ENCODE measurements around the gene BAIAP2.

The BAIAP2 gene

DNA sequence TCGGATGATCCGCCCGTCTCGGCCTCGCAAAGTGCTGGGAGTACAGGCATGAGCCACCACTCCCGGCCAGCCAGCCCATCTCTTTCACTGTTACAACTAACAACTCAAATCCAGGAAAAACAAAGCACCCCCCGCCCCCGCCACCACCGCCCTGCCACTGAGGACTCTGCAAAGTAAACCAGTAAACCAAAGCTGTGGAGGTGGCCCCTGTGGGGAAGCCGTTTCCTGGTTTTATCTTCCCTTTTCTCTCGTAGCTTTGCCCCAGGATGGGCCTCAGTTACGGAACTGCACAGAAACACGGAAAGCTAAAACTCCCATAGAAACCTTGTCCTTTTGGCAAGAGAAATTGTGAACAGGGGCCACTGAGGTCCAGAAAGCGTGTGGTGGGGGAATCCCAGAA, 25.8 kb upstream of the BAIAP2 start:
- no peak for DNase-seq (ENCODE audit: low spot score)
- in situ Hi-C loops (cut with MboI; ENCODE audit: low sequenced_read_pairs, unreplicated experiment): no loop called here
- TF ChIP-seq, protein P1, sequence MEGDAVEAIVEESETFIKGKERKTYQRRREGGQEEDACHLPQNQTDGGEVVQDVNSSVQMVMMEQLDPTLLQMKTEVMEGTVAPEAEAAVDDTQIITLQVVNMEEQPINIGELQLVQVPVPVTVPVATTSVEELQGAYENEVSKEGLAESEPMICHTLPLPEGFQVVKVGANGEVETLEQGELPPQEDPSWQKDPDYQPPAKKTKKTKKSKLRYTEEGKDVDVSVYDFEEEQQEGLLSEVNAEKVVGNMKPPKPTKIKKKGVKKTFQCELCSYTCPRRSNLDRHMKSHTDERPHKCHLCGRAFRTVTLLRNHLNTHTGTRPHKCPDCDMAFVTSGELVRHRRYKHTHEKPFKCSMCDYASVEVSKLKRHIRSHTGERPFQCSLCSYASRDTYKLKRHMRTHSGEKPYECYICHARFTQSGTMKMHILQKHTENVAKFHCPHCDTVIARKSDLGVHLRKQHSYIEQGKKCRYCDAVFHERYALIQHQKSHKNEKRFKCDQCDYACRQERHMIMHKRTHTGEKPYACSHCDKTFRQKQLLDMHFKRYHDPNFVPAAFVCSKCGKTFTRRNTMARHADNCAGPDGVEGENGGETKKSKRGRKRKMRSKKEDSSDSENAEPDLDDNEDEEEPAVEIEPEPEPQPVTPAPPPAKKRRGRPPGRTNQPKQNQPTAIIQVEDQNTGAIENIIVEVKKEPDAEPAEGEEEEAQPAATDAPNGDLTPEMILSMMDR (IDR thresholded peaks at IDR 0.05; ENCODE audit: borderline replicate concordance, control extremely low read depth, extremely low read depth, insufficient read depth, missing control alignments): no peak

DNA sequence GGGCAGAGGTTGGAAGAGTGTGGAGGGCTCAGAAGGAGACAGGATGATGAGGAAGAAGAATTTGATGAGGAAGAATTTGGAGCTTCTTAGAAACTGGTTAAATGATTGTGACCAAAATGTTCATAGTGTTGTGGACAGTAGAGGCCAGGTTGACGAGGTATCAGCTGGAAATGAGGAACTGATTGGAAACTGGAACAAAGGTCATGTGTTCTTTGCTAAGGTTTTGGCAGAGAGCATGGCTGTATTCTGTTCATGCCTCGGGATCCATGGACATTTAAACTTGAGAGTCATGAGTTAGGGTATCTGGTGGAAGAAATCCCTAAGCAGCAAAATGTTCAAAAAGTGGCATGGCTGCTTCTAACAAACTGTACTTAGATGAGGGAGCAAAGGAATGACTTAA, 24.0 kb upstream of the BAIAP2 start:
- TF ChIP-seq, protein P1 (IDR thresholded peaks at IDR 0.05; ENCODE audit: borderline replicate concordance, control extremely low read depth, extremely low read depth, insufficient read depth, missing control alignments): no peak
- in situ Hi-C loops (cut with MboI; ENCODE audit: low sequenced_read_pairs, unreplicated experiment): no loop called here
- DNase-seq (ENCODE audit: low spot score): no peak

DNA sequence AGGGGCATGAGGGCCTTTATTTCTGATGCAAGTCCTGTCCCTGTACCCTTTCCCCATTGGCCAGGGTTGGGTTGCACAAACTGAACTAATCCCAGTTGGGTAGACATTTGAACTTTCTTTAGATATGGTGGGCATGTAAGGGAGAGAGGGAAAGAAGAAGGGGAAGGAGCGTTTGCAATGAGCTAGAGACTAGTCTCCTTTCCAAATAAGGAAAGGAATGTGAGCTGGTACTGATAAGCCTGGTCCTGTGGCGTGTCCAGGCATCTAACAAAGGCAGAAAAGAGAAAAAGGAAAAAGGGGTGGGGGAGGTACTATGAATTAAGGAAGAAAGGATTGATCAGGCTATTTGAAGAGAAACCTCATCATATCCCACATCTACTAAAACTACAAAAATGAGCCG, 23.0 kb upstream of the BAIAP2 start:
- DNase-seq (ENCODE audit: low spot score): no peak
- in situ Hi-C loops (cut with MboI; ENCODE audit: low sequenced_read_pairs, unreplicated experiment): no loop called here
- TF ChIP-seq, protein P1 (IDR thresholded peaks at IDR 0.05; ENCODE audit: borderline replicate concordance, control extremely low read depth, extremely low read depth, insufficient read depth, missing control alignments): no peak

DNA sequence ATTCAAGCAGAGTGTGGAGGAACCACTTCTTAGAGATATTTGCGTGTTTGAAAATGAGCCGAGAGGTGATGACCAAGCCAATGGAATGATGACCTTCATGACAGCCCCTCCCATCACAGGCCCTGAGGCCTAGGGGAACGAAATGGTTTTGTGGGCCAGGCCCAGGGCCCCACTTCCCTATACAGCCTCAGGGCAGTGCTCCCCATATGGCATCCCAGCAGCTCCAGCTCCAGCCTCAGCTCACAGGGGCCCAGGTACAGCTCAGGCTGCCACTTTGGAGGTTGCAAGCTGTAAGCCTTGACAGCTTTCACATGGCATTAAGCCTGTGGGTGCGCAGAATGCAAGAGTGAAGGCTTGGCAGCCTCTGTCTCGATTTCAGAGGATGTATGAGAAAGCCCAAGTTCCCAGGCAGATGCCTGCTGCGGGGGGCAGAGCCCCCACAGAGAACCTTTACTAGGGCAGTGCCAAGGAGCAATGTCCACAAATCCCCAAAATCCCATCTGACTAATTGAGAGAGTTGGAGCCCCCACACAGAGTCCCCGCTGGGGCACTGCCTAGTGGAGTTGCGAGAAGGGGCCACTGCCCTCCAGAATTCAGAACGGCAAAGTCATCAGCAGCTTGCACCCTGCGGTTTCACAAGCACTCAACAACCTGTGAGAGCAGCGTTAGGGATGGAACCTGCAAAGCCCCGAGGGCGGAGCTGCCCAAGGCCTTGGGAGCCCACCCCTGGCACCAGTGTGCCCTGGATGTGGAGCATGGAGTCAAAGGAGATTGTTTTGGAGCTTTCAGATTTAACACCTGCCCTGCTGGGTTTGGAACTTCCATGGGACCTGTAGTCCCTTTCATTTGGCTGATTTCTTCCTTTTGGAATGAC, 22.1 kb upstream of the BAIAP2 start:
- in situ Hi-C loops (cut with MboI; ENCODE audit: low sequenced_read_pairs, unreplicated experiment): no loop called here
- no peak for DNase-seq (ENCODE audit: low spot score)
- TF ChIP-seq, protein P1 (IDR thresholded peaks at IDR 0.05; ENCODE audit: borderline replicate concordance, control extremely low read depth, extremely low read depth, insufficient read depth, missing control alignments): no peak

DNA sequence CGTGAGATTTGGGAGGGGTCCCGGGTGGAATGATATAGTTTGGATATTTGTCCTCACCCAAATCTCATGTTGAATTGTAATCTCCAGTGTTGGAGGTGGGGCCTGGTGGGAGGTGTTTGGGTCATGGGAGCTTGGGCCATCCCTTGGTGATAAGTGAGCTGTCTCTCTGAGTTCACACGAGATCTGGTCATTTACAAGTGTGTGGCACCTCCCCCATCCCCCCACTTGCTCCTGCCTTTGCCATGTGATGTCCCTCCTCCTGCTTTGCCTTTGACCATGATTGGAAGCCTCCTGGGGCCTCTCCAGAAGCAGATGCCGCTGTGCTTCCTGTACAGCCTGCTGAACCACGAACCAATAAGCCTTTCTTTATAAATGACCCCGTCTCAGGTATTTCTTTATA, 21.3 kb upstream of the BAIAP2 start:
- in situ Hi-C loops (cut with MboI; ENCODE audit: low sequenced_read_pairs, unreplicated experiment): no loop called here
- TF ChIP-seq, protein P1 (IDR thresholded peaks at IDR 0.05; ENCODE audit: borderline replicate concordance, control extremely low read depth, extremely low read depth, insufficient read depth, missing control alignments): no peak
- no peak for DNase-seq (ENCODE audit: low spot score)

DNA sequence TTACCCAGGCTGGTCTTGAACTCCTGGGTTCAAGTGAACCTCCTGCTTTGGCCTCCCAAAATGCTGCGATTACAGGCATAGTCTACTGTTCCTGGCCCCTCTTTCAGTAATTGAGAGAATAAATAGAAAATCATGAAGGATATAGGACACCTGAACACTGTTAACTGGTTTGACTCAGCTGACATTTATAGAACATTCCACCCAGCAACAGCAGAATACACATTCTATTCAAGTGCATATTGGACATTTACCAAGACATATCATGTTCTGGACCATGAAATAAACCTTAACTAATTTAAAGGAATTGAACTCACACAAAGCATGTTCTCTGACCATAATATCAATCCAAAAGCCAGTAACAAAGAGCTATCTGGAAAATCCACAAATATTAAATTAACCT, 19.8 kb upstream of the BAIAP2 start:
- TF ChIP-seq, protein P1 (IDR thresholded peaks at IDR 0.05; ENCODE audit: borderline replicate concordance, control extremely low read depth, extremely low read depth, insufficient read depth, missing control alignments): no peak
- DNase-seq (ENCODE audit: low spot score): no peak

More for the DNA sequence above, 19.8 kb upstream of the BAIAP2 start:
- in situ Hi-C loops (cut with MboI; ENCODE audit: low sequenced_read_pairs, unreplicated experiment): no loop called here

All from GM13976 (cell line).